ENCODE results near the gene CDC42EP2.
A peak's percentile ranks its signal among the peaks of the same experiment; 100 is the strongest.

The CDC42EP2 gene, protein sequence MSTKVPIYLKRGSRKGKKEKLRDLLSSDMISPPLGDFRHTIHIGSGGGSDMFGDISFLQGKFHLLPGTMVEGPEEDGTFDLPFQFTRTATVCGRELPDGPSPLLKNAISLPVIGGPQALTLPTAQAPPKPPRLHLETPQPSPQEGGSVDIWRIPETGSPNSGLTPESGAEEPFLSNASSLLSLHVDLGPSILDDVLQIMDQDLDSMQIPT

DNA sequence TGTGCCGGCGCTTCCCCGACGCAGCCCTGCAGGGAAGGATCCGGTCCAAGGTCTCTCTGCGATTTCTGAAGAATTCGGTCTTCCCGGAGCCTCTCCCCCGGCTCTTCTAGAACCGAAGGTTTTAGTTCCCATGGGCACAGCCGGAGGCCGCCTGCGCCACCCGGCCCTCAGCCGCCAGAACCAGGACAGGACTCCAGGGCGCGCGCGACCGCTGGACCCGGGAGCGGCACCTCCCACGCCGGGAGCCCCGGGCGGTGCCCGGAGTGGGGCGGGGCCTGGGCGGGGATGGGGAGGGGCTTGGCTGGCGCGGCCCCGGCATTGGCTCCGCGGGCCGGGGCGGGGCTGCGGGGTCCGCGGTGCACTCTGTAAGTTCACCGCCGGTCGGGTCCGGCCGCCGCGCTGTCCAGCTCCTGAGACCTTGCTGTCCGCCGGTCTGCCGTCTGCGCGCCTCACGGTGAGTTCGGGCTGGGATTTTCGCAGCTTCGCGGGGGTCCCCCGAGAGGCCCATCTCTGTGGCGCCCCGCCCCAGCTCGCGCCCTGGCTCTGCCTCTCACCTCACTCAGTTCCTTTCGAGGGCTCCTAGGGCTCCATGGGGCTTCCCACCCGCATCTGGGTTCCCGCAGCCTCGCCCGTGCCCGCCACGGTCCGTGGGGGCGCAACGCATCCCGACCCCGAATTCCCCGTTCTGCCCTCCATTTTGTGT lies at the start of gene CDC42EP2:
CDC42EP2 (plus strand) TSS at position 366 of the 703 bp plus-strand sequence. CDS start 6,033 bp downstream, outside the sequence.
- DNase-seq (ENCODE audit: low spot score), result peak; percentile 90

DNA sequence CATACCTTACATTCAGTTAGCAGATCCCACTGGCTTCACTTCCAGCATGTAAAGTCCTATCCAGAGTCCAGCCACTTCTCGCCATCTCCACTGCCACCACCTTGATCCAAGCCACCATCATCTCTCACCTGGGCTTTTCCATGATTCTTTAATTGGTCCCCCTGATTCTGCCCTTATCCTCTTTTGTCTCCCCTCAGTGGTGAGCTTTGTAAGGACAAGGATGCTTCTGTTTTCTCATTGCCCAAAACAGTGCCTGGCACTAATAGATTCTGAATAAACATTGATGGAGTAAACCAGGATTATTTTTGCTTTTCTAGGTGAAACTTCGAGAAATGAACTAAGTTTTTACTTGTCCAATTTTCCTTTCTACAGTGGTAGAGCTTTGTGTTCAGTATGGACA lies 48.5 kb upstream of the CDC42EP2 start:
- DNase-seq (ENCODE audit: low spot score), result no peak

DNA sequence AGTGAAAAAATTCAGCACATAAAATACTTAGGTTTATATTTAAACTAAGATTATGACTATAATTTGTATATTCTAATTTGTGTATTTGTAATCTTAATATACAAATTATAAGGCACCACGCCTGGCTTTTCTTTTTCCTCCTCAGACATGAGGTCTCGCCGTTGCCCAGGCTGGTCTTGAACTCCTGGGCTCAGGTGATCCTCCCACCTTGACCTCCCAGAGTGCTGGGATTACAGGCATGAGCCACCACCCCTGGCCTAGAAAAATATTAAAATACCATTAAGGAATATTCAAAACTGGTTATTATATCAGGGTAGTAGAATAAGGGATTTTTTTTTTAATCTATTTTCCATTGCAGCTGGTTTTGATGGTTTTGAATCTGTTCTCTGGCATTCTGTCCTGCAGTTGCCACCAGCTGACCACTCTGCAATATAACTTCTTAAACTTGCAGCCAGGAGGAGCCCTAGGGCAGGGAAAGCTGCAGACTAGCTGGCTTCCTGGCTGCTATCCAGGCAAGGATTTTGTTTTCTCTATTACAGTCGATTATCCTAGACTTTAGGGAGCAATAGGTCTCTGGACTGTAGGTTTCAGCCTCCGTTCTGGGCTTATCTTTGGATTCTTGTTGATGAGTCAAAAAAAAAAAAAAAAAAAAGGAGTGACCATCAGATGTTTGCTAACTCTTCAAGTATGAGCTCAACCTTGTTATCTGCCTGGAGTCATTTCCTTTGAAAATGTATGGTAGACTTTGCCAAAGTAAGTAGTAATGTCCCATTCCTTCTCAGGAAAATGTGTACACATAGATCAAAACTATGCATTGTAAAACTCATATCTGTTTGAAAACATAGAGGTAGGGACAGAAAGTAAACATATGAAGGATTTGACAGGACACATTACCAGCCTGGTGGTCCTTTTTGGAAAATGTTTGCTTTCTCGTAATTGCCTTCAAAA lies 39.7 kb upstream of the CDC42EP2 start:
- peak; percentile 30 for DNase-seq (ENCODE audit: low spot score)

DNA sequence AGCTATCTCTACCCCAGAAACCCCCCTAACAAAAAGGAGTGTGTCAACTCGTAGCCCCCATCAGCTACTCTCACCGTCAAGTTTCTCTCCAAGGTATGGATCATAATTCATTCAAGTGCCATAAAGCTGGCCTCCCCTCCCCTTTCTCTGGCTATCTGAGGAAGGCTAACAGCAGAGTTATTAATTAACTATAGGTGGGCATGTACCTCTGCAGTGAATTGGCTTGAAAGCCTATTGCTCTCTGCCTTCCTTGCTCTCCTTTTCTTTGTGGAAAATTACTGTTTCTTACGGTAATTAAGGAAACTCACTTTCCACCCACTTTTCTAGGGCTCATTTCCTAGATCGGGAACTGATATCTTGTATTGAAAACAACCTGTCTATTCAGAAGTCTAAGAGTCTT lies 38.8 kb upstream of the CDC42EP2 start:
- no peak for DNase-seq (ENCODE audit: low spot score)

DNA sequence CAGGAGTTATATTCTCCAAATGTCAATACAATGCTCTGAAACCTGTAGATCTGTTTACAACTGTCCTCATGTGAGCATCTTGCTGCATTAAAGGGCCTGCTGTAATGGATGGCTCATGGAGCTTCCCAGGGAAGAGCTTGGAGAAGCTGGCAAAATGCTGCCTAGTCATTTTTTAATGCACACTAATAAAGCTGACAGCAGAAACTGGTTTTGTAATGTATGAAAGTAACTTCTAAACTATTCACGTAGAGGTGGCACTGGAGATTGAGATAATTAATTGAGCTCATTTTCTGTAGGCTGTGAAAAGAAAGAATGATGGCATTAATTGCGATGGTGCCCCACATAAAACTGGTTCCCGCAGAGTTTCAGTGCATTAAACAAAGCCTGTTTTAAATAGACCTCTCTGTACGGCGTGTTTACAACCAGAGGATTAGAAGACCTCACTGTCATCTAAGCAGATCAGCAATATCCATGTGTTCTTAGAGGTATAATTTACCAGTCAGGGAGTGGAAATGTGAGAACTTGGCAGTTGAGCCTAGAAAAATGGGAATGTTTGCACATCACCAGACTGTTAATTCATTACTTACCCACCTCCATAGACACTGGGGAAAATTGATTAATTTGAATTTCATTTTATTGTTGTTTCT lies 36.9 kb upstream of the CDC42EP2 start:
- no peak for DNase-seq (ENCODE audit: low spot score)

DNA sequence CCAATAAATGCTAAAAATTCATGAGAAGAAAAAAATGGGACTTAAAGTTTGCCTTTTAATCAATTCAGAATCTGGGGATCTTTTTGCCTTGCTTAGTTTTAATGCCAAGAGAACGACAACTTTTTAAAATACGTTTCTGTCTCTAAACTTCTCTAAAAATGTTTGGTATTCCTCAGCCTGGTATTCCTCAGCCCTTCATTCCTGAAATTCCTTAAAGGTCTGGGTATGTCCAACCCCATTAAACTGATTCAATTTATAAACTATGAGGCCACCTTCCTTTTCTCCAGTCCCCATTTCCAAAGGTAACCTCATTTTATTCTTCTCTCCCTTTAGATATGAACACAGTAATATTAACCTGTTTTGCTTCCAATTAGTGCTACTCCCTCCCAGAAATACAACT lies 36.3 kb upstream of the CDC42EP2 start:
- no peak for DNase-seq (ENCODE audit: low spot score)

DNA sequence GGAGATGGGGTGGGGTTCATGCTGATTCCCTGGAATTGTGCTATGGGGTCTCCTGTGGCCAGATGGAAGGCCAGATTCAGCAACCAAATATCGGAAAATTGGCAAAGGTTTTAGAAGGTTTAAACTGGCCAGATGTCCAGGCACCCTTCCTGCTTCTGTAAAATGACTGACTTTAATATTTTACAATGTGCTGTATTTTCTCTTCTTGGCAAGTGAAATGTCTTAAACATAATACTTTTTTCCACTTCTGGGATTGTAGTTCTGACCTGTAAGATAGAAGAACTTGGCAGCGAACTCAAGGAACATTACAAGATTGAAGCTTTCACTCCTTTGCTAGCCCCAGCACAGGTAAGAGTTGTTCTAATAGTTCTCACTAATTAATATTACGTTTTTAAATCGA lies 35.4 kb upstream of the CDC42EP2 start:
- DNase-seq (ENCODE audit: low spot score), result no peak

DNA sequence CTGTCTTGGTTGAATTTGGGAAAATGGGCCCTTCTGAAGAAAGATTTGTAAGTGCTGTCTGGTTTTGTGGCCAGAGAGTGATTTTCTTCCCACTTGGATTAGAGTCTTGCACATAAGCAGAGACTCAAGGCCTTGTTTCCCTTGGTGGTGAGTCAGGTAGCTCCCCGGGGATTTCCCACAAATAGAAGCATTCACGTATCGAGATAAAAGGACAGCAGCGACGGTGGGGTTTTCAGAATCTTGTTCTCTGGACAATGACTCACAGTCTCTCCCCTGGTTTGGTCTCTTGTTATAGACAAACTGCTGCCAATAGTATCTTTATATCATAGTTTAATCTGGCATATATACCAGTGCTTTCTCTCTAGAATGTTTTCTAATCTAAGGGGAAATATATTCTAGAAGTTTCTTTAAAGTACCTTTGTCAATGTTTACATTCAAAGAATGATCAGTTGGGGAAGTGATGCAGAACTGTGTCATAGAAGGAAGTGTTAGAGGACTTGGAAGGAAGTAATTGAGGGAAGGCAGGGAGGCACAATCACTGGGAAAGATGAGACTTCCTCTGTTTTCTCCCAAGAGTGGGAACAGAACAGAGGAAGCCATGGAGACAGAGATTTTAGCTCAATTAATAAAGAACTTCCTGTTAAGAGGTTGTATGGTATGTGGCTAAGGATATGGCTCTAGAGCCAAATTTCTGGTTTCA lies 34.8 kb upstream of the CDC42EP2 start:
- DNase-seq (ENCODE audit: low spot score), result no peak

DNA sequence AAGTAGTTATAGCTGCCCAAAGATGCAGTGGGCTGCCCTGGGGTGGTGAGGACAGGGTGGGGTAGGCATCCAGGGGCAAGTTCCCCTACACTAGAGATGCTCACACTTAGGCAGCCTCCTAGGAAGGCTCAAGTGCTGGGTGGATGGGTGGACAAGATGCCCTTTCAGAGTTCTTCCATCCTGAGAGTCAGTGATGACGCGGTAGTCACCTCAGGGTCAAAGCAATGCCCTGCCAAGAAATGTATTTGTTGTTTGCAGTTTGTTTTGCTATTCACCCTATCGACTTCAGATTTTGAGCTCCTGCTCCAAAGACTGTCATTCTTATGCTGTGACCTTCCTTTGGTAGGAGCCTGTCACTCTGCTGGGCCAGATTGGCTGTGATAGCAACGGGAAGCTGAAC lies 34.0 kb upstream of the CDC42EP2 start:
- DNase-seq (ENCODE audit: low spot score), result no peak

DNA sequence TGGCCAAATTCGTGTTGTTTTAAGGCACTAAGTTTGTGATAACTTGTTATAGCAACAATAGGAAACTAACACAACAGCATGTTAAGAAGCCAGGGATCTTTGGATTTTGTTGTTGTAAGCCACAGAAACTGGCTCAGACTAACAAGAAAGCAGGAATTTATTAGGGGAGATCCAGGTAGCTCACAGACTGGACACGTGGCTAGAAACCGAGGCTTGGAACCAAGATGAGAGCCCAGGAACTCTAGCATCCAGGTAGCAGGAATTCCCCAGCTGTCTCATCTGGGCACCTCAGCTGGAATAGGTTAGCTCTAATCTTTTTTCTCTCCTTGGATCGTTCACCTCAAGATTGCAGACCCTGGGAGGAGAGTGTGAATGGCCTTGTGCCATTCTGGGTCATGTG lies 28.0 kb upstream of the CDC42EP2 start:
- no peak for DNase-seq (ENCODE audit: low spot score)

DNA sequence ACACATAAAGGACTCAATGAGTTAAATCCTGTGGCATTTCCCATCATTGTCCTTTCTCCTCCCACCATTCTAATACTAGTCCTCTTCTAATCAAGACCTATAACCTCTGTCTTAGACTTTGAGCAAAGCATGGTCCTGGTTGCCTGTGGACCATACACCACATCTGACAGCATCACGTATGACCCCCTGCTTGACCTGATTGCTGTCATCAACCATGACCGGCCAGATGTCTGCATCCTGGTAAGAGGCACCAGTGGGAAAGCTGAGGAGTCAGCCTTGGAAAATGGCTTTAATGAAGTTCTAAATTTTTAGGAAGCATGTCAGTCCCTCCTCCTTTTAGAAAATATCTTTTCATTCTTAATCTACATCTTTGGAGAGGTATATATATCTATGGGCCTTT lies 27.1 kb upstream of the CDC42EP2 start:
- DNase-seq (ENCODE audit: low spot score), result no peak

DNA sequence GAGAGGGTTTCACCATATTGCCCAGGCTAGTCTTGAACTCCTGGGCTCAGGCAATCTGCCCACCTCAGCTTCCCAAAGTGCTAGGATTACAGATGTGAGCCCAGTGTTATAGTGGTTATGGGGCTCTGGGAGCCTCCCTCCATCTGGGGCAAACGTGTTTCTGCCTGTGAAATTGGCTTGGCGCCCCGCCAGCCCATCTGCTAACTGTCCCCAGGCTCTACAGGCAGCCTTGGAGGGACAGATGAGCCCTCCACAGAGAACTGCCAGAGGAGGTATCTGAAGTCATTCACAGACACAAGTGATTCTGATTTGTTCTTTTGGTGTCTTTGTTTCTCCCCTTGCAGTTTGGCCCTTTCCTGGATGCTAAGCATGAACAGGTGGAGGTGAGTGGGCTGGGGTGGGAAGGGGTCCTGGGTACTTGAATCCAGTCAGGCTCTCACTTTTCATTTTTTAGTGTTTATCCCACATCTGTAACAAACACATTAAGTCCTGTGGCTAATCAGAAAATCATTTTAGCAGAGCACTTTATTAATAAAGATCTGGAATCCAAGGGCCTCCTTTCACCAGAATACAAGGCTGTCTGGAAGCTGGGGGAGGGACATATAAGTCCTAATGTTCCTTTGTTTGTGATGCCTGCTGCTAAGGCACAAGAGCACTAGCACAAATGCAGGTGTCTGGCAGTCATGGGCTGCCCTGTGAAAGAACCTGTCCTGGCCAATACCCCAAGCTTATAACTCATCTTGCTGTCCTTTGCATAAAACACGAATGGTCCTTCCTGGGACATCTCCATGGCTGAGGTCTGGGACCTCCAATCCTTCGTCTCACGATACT lies 25.7 kb upstream of the CDC42EP2 start:
- no peak for DNase-seq (ENCODE audit: low spot score)

DNA sequence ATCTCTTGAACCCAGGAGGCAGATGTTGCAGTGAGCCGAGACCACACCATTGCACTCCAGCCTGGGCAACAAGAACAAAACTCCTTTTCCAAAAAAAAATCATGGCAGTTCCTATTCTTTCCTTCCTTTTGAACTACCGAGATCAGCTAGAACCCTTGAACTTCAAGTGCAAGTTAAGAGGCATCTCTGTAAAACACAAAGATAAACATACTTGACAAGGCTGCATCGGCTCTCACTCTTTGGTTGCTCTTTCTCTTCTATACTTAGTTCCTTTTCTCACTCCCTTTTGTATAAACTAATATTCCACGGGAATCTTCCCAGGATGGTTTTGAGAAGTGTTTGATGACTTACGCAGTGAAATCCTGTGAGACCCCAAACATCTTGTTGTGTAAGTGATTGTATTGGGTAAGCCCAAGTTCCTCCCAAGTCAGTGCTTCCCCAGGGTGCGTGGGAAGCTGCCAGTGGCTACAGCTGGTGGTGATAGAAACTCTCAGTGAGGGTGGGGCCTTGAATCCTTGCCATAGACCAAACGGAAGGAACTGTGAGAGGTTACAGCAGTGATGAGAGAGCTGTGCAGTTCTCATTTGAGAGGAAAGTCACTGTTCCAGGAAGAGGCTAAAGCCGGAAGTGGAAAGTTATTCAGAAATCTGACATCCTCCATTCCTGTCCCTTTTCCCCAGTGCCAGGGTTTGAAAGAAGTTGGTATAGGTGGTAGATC lies 24.1 kb upstream of the CDC42EP2 start:
- DNase-seq (ENCODE audit: low spot score), result no peak

DNA sequence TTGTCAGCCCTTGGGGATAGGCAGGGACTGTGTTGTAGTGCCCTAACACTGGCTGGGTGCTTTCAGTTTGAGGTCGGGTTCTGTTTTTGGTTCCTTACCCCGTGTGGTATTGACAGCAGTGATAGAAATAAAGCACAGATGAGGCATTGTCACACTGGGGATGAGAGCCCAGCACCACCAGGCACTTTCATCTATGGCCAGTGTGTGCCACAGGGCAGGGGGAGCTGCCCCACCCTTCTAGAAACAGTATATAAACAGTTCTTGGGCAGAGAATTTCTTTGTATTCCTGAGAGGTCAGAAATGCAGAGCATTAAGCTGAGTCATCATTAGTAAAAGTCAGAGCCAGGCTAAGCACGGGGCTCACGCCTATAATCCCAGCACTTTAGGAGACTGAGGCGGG lies 23.1 kb upstream of the CDC42EP2 start:
- DNase-seq (ENCODE audit: low spot score), result no peak

DNA sequence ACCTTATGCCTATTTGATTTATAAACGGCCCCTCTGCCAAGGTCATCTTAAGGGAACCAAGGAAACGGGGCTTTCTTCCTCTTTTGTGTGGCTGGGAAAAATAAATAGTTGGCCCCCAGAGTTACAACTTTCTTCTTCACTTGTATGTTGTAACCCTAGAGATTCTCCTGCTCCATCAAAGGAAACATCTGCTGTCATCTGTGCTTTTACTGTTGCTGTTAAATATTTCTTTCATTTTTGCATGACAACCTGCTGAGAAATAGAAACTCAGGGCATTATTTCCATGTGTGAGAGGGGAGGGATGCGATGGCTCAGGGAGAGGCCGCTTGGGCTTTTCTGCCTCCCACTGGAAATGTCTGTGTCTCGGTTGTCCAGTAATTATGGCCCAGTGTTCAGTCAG lies 21.8 kb upstream of the CDC42EP2 start:
- no peak for DNase-seq (ENCODE audit: low spot score)

DNA sequence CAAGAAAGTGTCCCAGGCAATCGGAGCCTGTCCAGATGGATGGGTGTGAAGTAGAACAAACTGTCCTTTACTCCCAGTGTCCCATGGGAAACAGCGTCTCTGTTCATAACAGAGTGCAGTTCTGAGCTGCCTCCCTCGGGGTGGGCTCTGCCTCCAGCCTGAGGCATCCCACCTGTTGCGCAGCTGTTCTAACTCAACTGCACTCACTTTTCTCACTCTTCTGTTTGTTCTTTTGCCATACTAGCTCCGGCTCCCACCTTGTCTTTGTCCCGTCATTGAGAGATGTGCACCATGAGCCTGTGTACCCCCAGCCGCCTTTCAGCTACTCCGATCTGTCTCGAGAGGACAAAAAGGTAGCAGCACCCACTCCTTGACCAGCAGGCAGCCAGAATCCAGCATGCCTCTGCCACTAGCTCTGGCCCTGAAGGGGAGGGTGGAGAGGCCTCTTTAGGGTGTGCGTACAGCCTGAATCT lies 20.7 kb upstream of the CDC42EP2 start:
- no peak for DNase-seq (ENCODE audit: low spot score)

DNA sequence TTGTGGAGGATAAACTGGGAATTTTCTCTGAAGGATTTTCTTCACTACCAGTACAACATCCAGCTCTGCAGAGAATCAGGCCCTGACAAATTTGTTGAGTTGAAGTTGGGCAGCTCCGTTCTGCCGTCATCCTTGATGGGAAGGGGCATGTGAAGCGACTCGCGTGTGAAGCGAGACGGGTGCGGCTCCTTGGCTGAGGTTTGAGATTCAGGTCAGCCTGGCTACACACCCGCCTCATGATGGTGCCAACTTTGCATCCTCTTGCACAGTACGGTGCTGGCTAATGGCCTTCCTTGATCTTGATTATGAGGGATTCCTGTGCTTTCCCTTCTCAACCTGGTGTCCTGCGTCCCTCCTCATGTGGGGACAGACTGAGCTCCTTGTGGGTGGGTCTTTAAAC lies 19.7 kb upstream of the CDC42EP2 start:
- DNase-seq (ENCODE audit: low spot score), result no peak

DNA sequence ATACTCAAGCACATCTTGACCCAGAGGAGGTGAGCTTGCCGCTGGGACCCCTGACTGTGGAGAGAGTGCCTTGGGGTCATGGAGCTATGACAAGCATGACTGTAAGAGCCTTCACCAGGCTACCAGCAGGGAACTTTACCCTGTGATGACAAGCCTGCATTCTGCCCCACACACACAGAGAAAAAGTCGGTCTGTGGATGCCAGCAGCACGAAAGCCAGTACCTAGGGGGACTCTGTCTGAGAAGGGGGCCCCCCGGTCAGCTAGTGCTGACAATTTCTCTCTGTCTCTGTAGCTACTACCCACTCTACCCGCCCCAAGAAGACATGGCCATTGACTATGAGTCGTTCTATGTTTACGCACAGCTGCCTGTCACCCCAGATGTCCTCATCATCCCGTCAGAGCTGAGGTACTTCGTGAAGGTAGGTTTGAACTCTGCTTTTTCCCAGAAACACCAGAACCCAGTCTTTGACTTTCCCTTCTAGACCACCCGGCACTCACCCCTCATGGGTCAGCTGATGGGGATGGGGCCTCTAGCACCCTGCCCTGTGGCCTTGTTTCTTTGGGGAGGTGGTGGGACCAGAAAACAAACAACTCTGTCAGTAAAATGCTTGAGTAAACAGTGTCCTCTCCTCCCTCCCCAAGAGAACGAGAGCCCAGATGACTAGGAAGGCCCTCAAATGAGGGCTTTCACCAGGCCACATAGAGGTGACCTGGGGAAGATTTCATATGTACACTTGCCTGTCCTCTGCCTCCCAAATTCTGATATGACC lies 18.9 kb upstream of the CDC42EP2 start:
- DNase-seq (ENCODE audit: low spot score), result no peak

DNA sequence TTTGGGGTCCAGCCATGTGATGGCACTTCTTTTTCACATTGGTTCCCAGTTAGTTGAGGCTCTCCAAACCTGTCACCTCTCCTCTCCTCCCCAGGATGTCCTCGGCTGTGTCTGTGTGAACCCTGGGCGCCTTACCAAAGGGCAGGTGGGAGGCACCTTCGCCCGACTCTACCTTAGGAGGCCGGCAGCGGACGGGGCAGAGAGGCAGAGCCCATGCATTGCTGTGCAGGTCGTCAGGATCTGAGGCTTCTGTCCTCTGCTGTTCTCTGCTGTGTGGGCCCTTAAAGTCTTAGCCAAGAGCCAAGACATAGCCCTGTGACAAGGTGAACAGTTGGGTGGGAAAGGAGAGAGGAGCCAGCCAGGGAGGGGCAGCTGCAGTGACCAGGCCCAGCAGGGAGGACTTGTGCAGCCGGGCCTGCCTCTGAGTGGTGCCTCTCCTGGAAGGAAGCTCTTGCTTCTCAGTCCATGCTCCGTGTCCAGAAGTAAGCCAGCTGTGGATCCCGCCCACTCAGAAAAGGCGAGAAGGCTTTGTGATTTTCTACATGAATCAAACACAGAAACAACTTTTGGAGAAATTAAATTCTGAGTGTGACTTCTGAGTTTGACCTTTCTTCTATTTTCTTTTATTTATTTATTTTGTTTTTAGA lies 17.5 kb upstream of the CDC42EP2 start:
- no peak for DNase-seq (ENCODE audit: low spot score)
